ENCODE measurements around the gene C13orf46. TPM values are rescaled to one million over a fixed set of nuclear protein-coding genes. Genes with fewer than 3 reads are reported as not detected.

Gene C13orf46
- total and polyA plus RNA-seq, 2 donors (not counting 1 experiment from before 2014, with no cell fraction given), result 1.4 to 4.8 TPM

GRCh38 chr13:114010401-114011101, 36.7 kb upstream of the C13orf46 start:
- ChIA-PET CTCF (no interaction called here), POLR2A (no interaction called here)
- Mint-ChIP-seq H3K4me3 (no peak overlapping the region), H3K27me3 (no peaks in the 10 kb centered on the region), H3K27ac (no peak overlapping the region), H3K4me1 (no peaks in the 10 kb centered on the region), H3K9me3 (ENCODE audit: insufficient read depth) (no peaks in the 10 kb centered on the region)
- H3K9ac ChIP-seq (ENCODE audit: low read length), result no peak overlapping the region
- no peaks in the 10 kb centered on the region for H3K27me3 ChIP-seq (replicated peaks in 1 of 4; ENCODE audit: control extremely low read depth in 1 of 4, control insufficient read depth in 3 of 4, insufficient read depth in 4 of 4, low read length in 3 of 4)
- no peak for DNase-seq
- no peak for ATAC-seq (ENCODE audit: low read depth)
- 90% methylated on average over 25 of the region's 37 CpGs for WGBS (ENCODE audit: insufficient coverage)
- peaks cover 0 to 63% of the 10 kb centered on the region in 2 experiments for H3K36me3 ChIP-seq (replicated peaks in 1 of 2; ENCODE audit: control extremely low read depth in 1 of 2, control insufficient read depth in 1 of 2, extremely low read depth in 1 of 2, insufficient read depth in 2 of 2, low read length in 1 of 2)
- H3K79me2 ChIP-seq (ENCODE audit: control insufficient read depth, insufficient read depth, low read length), result peaks cover 3% of the 10 kb centered on the region
- H3K4me2 ChIP-seq (replicated peaks; ENCODE audit: low read depth, low read length, poor library complexity, severe bottlenecking), result no peak overlapping the region
- H3K27ac ChIP-seq (ENCODE audit: low read length in 2 of 2), result no peak overlapping the region
- H4K20me1 ChIP-seq (ENCODE audit: control insufficient read depth, insufficient read depth, low read length, poor library complexity, severe bottlenecking), result peaks cover 13% of the 10 kb centered on the region
- no peak overlapping the region for H2AFZ ChIP-seq (ENCODE audit: insufficient read depth, low read depth, low read length, poor library complexity, severe bottlenecking)
- TF ChIP-seq EZH2 (IDR thresholded peaks at IDR 0.05; ENCODE audit: borderline replicate concordance, insufficient read depth, low read depth, low read length, poor library complexity, severe bottlenecking) (no peak), CTCF (IDR thresholded peaks at IDR 0.05) (no peak)
- no peaks in the 10 kb centered on the region for H3K9me3 ChIP-seq (ENCODE audit: control extremely low read depth in 1 of 3, control insufficient read depth in 2 of 3, insufficient read depth in 1 of 3, low read length in 2 of 3)
- intact Hi-C loops (cut with micrococcal nuclease), result no loop called here
- no peaks in the 10 kb centered on the region for H3K4me1 ChIP-seq (ENCODE audit: control insufficient read depth in 2 of 2, insufficient read depth in 2 of 2, low read length in 2 of 2)
- H3K4me3 ChIP-seq (ENCODE audit: control extremely low read depth in 1 of 5, extremely low read depth in 1 of 5, insufficient read depth in 1 of 5, low read depth in 2 of 5, low read length in 4 of 5), result no peak overlapping the region

DNA sequence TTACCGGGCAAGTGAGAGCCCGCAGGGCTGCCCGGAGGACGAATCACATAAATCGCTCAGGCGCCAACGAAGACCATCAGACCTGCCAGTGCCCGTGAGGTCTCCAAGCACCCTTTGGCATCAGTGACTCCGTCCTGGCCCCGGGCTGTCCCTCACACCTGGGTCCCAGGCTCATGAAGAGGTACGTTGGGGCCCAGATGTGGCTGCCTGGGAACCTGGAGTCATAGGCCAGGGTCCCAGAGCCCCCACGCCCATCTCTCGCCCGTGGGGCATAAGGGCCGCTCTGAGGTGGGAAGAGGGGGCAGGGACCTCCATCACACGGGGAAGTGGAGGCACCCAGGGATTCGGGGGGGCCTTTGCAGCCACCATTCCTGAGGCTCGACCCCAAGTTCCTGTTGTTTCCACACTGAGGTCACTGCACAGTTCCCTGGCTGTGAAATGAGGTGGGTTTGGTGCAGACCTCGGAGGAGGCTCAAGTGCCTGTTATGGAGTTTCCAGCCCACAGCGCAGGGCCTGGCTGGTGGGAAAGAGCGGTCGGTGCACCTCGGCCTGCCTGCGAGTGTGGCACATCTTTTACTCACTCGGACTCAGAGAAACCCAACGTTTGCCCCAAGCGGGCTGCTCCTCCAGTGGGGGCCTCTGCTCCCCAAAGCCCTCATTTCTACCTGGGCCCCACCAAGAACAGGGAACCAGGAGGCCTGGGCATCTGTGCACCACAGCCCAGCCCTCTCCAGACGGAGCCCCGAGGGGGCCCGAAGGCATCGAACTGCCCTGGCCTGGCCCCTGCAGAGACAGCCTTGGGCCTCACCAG, 35.9 kb upstream of the C13orf46 start:
- Histone ChIP-seq H2AFZ (ENCODE audit: insufficient read depth, low read depth, low read length, poor library complexity, severe bottlenecking) (no peak overlapping the region), H3K9me3 (ENCODE audit: control extremely low read depth in 1 of 3, control insufficient read depth in 2 of 3, insufficient read depth in 1 of 3, low read length in 2 of 3) (no peaks in the 10 kb centered on the region), H3K27ac (ENCODE audit: low read length in 2 of 2) (no peak overlapping the region), H3K4me1 (ENCODE audit: control insufficient read depth in 2 of 2, insufficient read depth in 2 of 2, low read length in 2 of 2) (no peaks in the 10 kb centered on the region), H3K36me3 (replicated peaks in 1 of 2; ENCODE audit: control extremely low read depth in 1 of 2, control insufficient read depth in 1 of 2, extremely low read depth in 1 of 2, insufficient read depth in 2 of 2, low read length in 1 of 2) (peaks cover 0 to 58% of the 10 kb centered on the region in 2 experiments), H3K4me3 (ENCODE audit: control extremely low read depth in 1 of 5, extremely low read depth in 1 of 5, insufficient read depth in 1 of 5, low read depth in 2 of 5, low read length in 4 of 5) (no peak overlapping the region), H3K4me2 (replicated peaks; ENCODE audit: low read depth, low read length, poor library complexity, severe bottlenecking) (no peak overlapping the region), H4K20me1 (ENCODE audit: control insufficient read depth, insufficient read depth, low read length, poor library complexity, severe bottlenecking) (peaks cover 7% of the 10 kb centered on the region), H3K27me3 (replicated peaks in 1 of 4; ENCODE audit: control extremely low read depth in 1 of 4, control insufficient read depth in 3 of 4, insufficient read depth in 4 of 4, low read length in 3 of 4) (no peaks in the 10 kb centered on the region), H3K79me2 (ENCODE audit: control insufficient read depth, insufficient read depth, low read length) (no peaks in the 10 kb centered on the region), H3K9ac (ENCODE audit: low read length) (no peak overlapping the region)
- intact Hi-C loops (cut with micrococcal nuclease), result no loop called here
- H3K4me3 Mint-ChIP-seq, result no peak overlapping the region
- 93% methylated on average over 29 of the region's 31 CpGs for WGBS (ENCODE audit: insufficient coverage)
- H3K27me3 Mint-ChIP-seq, result no peaks in the 10 kb centered on the region
- no peaks in the 10 kb centered on the region for H3K9me3 Mint-ChIP-seq (ENCODE audit: insufficient read depth)
- no peak for ATAC-seq (ENCODE audit: low read depth)
- TF ChIP-seq EZH2 (IDR thresholded peaks at IDR 0.05; ENCODE audit: borderline replicate concordance, insufficient read depth, low read depth, low read length, poor library complexity, severe bottlenecking), result no peak
- no peak for TF ChIP-seq CTCF (IDR thresholded peaks at IDR 0.05)
- CTCF ChIA-PET, result no interaction called here
- DNase-seq, result no peak
- no peak overlapping the region for H3K27ac Mint-ChIP-seq
- POLR2A ChIA-PET, result no interaction called here
- H3K4me1 Mint-ChIP-seq, result no peaks in the 10 kb centered on the region

All from B cell (primary cell).